ENCODE measurements around the gene FILIP1L.

DNA sequence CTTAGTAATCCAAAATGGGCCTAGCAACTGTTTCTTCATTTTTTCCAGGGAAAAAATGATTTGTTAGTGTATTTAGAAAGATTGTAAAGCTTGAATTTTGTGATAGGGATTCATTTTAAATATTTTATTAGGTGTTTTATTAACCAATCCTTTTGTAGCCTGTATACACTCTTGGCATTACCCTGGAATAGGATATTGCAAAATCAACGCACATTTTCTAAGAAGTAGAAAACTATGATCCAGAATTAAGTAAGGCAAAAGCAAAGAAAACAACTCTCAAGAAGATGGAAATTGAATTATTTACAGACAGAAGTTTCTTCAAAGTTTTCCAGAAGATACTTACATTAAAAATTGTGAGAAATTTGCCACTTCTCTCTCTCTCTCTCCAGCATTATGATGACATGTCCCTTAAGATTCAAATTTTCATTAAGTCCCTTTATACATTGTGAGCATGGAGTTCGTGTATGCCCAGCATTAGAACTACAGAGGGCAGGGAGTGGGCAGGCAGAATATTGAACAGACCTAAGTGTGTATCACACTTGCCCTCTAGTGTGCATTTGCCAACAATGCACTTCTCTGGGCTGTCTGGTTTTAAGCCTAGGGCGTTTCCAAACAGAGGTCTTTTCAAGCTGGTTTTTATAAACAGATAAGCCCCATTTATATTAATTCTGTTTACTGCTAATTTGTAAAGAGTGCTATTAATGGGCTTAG is 325.1 kb downstream of the FILIP1L start:
- no peak for TF ChIP-seq POLR2AphosphoS5 (IDR thresholded peaks at IDR 0.05; ENCODE audit: low read depth, low read length)
- TF ChIP-seq SIN3A (IDR thresholded peaks at IDR 0.05; ENCODE audit: borderline replicate concordance, insufficient read depth, low read length), result no peak
